GM21723 (cell line): ENCODE measurements around the gene SRR.
"Not testable (repeated sequence)": the region's sequence is repeated elsewhere in the genome, so short reads cannot be mapped to it uniquely, and the experiment has no call there.

Experiments
- ATAC-seq: cut with Tn5 transposase; IDR thresholded peaks from one replicate; pipeline ENCODE4 v1.9.1; 2021; ENCODE audit warnings: mild to moderate bottlenecking, moderate library complexity; ENCODE audit not compliant: unreplicated experiment

SRR gene

DNA sequence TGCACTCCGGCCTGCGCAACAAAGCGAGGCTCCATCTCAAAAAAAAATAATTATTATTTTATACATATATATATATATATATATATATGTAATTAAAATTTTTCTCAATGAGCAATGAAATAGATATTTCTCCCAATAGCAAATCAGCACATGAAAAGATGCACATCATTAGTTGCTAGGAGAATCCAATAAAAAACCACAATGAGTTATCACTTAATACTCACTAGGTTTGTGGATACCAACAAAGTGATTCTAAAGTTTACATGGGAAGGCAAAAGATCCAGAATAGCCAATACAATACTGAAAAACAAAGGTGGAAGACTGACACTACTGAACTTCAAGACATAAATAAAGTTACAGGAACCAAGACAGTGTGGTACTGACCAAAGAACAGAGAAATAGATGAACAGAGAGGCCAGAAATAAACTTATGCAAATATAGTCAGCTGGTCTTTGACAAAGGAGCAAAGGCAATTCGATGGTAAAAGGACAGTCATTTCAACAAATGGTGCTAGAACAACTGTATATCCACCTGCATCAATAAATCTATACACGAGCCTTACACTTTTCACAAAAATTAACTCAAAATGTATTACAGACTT lies 13.8 kb upstream of the SRR start:
- ATAC-seq: no peak

DNA sequence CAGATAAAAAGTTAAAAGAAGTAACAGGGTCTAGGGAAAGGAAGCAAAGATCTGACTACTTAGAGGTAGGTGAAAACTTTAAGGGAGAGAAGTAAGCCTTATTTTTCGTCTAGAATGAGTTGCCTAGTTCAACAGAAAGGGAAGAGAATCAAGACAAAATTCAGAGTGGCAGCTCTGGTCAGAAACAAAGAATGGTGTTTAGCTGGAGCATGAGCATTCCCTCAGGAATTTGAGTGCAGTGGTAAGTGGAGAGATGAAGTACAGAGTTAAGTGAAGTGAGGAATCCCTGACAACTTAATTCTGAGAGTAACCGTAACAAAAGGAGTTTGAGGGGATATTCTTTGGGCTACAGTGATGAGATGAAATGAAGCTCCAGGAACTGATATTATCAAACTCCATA lies 11.7 kb upstream of the SRR start:
- no peak for ATAC-seq

DNA sequence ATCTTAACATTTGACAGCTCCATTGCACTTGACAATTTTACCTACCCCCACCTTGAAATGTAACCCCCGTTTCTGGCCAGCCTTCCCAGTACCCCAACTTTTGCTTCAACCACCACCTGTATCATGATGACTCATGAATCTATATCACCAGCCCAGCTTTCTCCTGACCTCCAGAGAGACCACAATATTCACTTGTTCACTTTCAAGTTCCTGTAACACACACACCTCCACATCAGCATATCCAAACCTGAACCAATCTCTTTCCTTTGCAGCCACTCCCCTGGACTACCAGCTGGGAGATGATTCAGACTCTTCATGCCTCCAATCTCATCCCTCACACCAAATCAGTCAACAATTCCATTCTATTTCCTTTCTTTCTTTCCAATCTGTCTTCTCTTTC lies 8.2 kb upstream of the SRR start:
- ATAC-seq: no peak

DNA sequence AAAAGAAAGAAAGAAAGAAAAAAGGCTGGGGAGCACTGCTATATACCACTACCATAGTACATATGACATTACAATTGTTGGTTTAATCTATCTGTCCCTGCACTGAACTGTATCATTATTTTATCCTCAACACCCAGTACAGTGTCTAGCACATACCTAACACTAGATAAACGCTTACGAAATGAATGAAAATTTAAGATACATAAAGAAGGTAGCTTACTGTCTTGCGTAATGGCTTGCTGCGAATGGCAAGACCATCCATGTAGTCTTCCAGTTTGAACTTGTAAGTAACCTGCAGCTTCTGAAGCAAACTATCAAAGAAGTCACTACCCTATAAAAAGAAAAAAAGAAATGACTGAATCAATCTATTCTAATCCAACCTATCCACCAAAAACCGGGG lies 6.7 kb upstream of the SRR start:
- no peak for ATAC-seq

DNA sequence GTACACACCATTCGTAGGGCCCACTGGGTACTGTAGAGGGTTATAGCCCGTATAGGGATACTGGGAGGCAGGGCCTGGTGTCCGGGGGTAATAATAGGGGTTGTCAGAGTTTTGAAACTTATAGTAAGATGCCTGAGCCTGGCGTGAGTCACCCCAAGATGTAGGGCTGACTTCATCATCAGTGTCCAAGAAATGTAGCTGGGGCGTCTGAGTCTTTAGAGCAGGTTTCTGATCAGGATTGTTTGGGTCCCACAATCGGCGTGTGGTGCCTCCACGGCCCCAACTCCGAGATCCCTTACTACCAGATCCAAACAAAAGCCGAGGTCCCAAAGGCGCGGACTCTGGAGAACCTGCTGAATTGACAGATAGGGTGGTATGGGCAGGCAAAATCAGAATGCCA lies 4.6 kb upstream of the SRR start:
- ATAC-seq: no peak

DNA sequence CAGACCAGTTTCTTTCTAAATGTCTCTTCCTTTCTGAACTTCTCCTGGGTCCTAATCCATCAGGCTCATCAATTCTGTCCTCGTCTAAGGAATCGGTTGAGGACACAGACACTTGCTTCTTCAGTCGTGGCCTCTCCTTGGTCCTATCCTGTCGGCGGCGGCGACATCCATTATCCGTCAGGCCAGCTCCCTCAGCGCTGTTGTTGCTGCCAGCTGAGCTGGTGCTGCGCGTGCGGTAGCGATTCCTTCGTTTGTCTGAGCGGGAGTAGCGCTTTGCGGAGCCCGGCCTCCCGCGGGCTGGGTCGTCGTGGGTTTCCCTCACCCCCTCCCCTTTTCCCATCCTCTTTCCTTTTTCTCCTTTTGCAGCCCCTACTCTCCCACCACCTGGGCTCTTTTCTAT lies 4.0 kb upstream of the SRR start:
- ATAC-seq: no peak

DNA sequence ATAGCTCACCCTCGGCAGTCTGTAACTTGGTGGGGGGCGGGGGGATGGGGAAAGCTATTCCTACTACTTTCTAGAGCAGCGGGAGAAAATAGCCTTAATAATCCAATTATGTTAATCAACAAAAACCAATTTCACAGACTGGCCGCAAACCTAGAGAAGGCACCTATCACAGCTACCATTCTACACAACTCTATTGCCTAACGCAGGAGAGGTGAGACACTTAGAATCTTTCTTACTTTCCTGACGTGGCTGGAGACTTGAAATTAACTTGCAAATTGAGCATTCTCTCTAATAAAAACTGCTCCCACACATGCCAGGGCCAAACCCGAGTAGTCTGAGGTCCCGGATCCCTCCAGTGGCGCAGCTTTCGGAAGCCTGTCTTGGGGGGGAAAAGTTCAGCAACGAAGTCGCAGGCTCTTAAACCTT lies 959 bp upstream of the SRR start:
- no peak for ATAC-seq

DNA sequence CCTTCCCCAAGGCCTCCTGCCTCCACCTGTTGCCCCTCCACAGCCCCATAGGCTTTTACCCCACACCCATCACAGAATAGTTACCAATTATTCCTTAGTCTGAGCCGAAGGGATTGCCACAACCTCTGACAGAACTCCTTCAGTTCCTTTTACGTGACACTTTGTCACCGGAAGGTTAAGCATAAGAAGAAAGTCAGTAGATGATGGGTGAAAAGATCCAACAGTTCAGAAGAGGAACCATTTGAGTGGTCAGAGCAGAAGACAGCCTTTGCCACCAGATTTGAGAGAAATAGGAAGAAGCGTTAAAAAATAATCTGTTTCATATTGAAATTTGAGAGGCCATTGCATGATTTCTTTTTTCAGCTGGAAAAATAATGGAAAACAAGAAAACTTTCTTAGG lies 1.2 kb downstream of the SRR start:
- ATAC-seq: no peak

DNA sequence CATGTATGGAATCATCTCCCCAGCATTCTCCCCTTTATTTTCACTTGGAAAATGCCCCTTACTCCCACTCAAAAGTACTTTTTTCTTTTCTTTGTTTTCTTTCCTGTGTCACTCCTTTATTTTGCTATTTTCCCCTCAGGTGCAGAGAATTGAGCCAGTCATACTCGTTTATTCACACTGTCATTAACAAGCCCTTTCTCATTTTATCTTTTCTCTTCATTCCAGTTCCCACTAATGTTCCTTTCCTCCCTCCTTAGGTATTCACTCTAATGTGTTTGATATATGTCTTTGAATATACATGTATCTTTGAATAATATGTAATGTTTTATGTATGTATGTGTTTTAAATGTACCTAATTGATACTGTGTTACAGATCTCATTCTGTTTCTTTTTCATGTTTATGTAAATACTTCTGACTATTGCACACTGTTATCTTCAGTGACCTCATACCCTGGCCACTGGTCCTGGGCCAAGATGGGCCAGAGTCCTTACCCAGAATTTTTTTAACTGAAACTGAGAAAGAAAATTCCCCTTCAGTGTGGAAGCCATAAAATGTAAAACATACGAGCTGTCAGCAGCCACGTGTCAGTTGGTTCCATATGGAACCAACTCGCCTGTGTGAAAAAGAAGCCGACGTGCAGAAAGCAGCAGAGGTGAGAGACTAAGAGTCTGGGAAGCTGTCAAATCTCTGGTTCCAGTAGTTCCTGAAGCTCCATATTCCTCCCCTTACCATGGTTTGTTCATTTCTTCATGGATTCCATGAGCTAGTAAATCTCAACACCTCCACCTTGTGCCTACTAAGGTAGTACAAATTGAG lies 5.8 kb downstream of the SRR start:
- ATAC-seq: no peak

DNA sequence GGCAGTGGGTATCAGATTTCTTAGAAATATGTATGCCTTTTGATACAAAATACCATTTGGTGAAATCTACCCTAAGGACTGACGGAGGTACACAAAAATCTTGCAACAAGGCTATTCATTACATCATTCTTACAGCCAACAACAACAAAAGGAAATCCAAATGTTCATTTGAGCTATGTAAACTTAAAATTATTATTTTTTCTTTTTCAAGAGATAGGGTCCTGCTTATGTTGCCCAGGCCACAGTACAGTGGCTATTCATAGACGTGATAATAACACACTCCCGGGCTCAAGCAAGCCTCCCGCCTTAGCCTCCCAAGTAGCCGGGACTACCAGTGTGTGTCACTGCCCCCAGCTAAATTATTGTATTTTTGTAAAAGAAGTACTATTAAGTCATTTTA lies 9.0 kb downstream of the SRR start:
- no peak for ATAC-seq

DNA sequence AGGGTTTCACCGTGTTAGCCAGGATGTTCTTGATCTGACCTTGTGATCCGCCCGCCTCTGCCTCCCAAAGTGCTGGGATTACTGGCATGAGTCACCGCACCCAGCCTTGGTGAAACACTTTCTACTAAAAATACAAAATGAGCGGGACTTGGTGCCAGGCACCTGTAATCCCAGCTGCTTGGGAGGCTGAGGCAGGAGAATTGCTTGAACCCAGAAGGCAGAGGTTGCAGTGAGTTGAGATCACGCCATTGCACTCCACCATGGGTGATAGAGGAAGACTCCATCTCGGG lies 13.1 kb downstream of the SRR start:
- ATAC-seq: not testable (repeated sequence)

DNA sequence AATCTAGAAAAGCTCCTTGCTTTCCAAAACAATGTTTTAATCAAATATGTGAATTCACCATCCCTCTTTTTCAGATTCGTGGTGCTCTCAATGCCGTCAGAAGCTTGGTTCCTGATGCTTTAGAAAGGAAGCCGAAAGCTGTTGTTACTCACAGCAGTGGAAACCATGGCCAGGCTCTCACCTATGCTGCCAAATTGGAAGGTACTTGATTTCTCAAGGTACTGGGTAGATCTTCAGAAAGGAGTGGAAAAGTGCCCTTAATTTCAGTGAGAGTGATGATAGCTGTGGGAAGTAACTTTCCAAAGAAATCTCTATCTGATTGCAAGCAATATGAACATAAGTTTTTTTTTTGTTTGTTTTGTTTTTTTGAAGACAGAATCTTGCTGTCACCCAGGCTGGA lies 14.0 kb downstream of the SRR start:
- no peak for ATAC-seq

DNA sequence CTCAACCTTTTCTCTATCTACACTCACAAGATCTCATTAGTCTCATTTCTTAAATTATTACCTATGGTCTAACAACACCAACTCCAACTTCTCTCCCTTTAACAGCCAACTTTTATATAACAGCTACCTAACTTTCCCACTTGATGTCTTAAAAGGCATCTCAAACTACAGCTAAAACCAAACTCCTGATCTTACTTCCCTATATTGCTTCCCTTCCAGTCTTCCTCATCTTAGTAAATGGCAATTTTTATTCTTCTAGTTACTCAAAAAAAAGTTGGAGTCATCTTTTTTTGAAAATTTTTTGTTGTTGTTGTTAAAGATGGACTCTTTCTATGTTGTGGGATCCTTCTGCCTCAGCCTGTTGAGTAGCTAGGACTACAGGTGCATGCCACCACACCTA lies 15.3 kb downstream of the SRR start:
- no peak for ATAC-seq

DNA sequence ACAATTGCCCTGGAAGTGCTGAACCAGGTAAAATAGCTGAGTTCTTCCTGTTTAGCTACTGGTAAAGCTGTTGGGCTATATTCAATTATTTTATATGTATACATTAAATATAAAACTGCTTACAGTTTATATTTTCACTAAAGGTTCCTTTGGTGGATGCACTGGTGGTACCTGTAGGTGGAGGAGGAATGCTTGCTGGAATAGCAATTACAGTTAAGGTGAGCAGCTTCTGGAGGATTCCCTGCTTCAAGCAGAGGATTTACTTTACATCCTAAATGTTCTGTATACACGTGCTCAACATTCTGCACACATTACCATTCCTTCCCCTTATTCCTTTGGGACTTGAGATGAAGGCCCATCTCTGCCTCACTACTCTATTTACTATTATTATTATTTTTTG lies 17.6 kb downstream of the SRR start:
- ATAC-seq: no peak

DNA sequence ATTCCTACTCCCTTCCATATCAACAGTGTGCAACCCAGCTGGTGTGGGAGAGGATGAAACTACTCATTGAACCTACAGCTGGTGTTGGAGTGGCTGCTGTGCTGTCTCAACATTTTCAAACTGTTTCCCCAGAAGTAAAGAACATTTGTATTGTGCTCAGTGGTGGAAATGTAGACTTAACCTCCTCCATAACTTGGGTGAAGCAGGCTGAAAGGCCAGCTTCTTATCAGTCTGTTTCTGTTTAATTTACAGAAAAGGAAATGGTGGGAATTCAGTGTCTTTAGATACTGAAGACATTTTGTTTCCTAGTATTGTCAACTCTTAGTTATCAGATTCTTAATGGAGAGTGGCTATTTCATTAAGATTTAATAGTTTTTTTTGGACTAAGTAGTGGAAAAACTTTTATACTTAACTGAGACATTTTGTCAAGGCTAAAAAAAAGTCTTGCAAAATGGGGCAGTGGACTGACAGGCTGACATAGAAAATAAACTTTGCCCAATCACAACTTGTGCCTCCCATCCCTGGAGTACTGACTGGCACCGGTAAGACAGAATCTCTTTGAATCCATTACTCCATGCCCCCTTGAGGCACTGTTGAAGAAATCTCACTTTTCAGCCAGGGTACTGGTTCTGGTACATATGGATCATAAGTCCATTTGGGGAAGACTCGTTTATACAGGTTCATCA lies 20.0 kb downstream of the SRR start:
- no peak for ATAC-seq

DNA sequence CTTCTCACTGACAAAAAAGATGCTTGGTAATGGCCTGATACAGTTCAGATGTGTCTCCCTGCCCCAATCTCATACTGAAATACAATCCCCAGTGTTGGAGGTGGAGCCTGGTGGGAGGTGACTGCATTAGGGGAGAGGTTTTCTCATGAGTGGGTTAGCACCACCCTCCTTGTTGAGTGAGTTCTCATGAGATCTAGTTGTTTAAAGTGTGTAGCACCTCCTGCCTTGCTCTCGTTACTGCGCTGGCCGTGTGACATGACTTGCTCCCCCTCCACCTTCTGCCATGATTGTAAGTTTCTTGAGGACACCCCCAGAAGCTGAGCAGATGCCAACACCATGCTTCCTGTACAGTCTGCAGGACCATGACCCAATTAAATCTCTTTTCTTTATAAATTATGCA lies 27.6 kb downstream of the SRR start:
- ATAC-seq: no peak

DNA sequence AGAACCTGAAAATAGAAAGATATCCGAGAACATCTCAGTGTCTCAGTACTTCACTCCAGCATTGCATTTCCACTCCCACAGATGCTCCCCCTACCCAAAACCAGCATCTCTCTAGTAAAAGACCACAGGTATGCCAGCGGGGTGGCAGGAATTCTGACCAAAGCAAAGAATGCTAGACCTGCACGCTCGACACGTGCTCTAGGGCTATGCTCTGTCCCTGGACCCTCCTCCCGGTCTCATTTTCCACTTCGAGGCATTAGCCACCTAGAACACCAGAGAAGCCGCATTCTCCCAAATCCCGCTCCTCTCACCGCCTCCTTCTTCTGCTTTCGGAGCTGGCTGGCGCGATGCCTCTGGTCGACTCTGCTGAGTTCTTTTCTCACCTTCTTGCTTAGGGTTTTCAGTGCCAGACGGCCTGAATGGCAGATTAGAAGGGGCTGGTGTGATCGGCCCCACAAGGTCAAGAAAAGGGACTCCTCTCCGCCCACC lies 32.0 kb downstream of the SRR start:
- no peak for ATAC-seq

DNA sequence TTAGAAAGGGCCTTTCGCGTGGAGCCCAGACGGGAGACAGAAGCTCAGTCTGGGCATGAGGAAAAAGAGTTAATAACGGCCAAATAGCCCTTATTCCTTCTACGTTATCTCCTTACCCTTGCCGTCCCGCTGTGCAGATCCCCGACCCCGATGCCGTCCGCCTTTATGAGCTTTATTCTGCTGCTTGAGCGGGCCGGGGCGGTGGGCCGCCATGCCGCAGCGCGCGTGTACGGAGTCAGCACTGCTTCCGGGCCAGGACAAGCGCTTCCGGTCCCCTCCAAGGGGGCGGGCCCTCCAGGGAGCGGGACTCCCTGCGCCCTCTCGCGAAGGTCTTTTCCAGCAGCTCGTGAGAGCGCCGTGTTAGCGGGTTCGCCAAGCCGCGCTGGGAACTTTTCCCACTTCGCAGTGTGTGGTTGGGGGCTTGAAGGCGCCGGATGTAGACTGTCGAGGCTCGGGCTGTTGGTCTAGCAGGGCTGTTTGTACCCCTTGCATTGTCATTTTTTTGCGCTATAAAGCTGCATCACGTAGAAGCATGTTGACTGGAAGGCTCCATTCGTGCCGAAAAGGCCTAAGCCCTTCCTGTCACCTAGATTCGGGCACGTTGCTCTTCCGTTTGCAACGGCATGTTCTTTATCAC lies 32.6 kb downstream of the SRR start, which contains the start of gene TSR1:
Gene TSR1 (minus strand): TSS at position 243 of the 637 bp plus-strand sequence. CDS start 30 bp downstream, at position 213.
- ATAC-seq: peak; percentile 75

DNA sequence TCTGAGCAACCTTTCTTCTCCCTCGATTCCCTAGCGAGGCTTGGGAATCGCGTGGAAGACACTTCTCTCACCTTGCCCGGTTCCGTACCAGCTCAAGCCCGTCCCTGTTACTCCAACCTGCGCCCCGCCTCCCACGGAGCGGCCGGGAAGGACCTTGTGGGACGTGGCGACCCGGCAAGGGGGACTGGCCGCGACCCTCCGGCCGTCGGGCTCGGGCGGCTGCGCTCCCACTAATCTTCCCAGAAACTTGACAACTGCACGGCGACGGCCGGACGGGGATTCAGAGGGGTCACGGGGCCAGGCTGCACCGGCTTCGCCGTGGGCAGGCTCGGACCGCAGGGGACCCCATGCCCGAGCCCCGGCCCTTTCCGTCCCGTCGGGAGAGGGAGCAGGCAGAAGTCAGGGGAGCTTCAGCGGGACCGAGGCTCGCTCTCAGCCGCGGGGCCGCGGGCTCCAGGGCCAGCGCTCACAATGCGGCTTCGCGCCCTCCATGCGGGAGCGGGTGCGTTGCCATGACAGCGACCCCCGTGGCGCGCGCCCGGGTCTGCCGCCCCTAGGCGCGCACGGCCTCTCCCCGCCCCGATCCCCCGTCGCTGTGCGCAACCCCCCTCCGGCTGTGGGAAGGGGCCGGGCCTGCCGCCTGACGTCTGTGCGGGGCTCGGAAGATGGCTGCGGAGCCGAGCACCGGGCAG lies 33.2 kb downstream of the SRR start, which contains the start of gene SGSM2:
Gene SGSM2 (plus strand): TSS at position 650 of the 692 bp plus-strand sequence. CDS start 188 bp downstream, outside the sequence.
- peak; percentile 48 for ATAC-seq

DNA sequence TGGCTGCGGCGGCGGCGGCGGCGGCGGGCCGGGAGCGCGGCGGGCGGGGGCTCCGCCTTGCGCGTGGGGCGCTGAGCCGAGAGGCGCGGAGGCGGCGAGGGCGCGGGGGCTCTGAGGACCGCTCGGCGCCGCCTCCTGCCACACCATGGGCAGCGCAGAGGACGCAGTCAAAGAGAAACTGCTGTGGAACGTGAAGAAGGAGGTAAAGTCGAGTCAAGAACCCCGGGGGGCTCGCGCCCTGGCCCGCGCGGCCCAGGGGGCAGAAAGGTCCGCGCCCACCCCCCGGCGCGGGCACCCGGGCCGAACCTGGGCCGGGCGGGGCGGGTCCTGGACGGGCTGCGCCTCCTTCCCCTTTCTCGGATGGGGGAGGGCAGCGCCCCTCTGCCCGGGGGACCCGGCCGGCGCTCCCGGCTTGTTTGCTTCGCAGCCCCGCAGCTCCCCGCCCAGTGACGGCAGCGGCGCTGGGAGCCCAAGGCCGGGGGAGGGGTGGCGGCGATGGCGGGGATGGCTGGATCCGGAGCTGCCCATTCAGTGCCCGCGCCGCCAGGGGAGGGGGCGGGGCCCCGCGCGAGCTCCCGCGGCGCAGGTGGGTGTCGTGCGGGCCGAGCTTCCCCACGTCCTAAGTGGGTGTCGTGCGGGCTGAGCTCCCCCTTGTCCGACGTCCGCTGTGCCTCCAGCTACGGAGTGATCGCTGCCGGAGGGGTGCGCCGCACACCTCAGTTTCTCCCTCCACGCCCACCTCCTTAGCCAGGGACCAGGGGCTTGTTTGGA lies 34.0 kb downstream of the SRR start:
- ATAC-seq: peak; percentile 38
